Retina (tissue), 1 donor: ENCODE data around the gene CXXC5.
"Not testable (repeated sequence)": the region's sequence is repeated elsewhere in the genome, so short reads cannot be mapped to it uniquely, and the experiment has no call there.

Source experiments
- DNase-seq: peaks from one replicate; pipeline ENCODE4 v3.0.0-alpha.2; 2016

Gene CXXC5

GRCh38 chr5:139696894-139697658 is 48.9 kb downstream of the CXXC5 start:
- peak; percentile 86 for DNase-seq

GRCh38 chr5:139698490-139699146 is 50.5 kb downstream of the CXXC5 start:
- DNase-seq: peak; percentile 85

- no peak for DNase-seq
Observed at GRCh38 chr5:139699351-139699750, 51.2 kb downstream of the CXXC5 start.

GRCh38 chr5:139700711-139701055 is 52.5 kb downstream of the CXXC5 start:
- peak; percentile 17 for DNase-seq

GRCh38 chr5:139701056-139701741 is 53.0 kb downstream of the CXXC5 start:
- peak; percentile 76 for DNase-seq

GRCh38 chr5:139702548-139702947 is 54.4 kb downstream of the CXXC5 start:
- DNase-seq: no peak

- DNase-seq: no peak
Observed at GRCh38 chr5:139704748-139705147, 56.6 kb downstream of the CXXC5 start.

GRCh38 chr5:139705191-139705590 is 57.0 kb downstream of the CXXC5 start:
- no peak for DNase-seq

GRCh38 chr5:139705655-139706587 is 57.8 kb downstream of the CXXC5 start:
- DNase-seq: peak; percentile 30

- no peak for DNase-seq
Observed at GRCh38 chr5:139707445-139708003, 59.4 kb downstream of the CXXC5 start.

- no peak for DNase-seq
Observed at GRCh38 chr5:139708434-139708861, 60.3 kb downstream of the CXXC5 start.

GRCh38 chr5:139708877-139709581 is 60.9 kb downstream of the CXXC5 start:
- DNase-seq: peak; percentile 95

GRCh38 chr5:139709582-139710318 is 61.6 kb downstream of the CXXC5 start:
- no peak for DNase-seq

- DNase-seq: peak; percentile 93
Observed at GRCh38 chr5:139710319-139711066, 62.3 kb downstream of the CXXC5 start.

- DNase-seq: peak; percentile 84
Observed at GRCh38 chr5:139711067-139711905, 63.1 kb downstream of the CXXC5 start.

- no peak for DNase-seq
Observed at GRCh38 chr5:139711906-139712224, 63.7 kb downstream of the CXXC5 start.

- DNase-seq: peak; percentile 37
Observed at GRCh38 chr5:139712412-139712811, 64.3 kb downstream of the CXXC5 start.

GRCh38 chr5:139713898-139714297 is 65.7 kb downstream of the CXXC5 start:
- not testable (repeated sequence) for DNase-seq

- no peak for DNase-seq
Observed at GRCh38 chr5:139717221-139717620, 69.1 kb downstream of the CXXC5 start.
